Measurements from ENCODE around the gene PRM1. TPM values are rescaled to one million over a fixed set of nuclear protein-coding genes. Genes with fewer than 3 reads are reported as not detected.
A peak's percentile ranks its signal among the peaks of the same experiment; 100 is the strongest.

The PRM1 gene
- total and polyA plus RNA-seq, 2 of the 13 experiments (the other 11 are each of a cell fraction or from before 2014, with no cell fraction given) = not detected

DNA sequence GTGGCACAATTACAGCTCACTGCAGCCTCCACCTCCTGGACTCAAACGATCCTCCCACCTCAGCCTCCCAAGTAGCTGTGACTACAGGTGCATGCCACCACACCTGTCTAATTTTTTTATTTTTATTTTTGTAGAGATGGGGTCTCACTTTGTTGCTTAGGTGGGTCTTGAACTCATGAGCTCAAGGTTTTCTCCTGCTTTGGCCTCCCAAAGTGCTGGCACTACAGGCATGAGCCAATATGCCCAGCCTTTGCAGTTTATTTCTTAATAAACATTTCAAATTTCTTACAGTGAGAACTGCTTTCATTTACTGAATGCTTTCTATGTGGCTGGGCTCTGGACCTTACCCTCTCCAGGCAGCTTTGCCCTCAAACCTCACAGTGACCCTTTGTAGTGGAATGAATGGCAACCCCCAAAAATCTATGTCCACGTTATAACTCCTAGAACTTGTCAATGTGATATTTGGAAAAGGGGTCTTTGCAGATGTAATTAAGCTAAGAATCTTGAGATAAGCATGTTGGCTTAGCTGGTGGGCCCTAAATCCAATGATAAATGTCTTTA is 10.4 kb downstream of the PRM1 start (continued):
- TF ChIP-seq TEF (CRISPR knock-in tag; IDR thresholded peaks at IDR 0.05) = no peak
- TF ChIP-seq ATAD3A (CRISPR knock-in tag; IDR thresholded peaks at IDR 0.05) = no peak
- no peak for TF ChIP-seq AKAP8 (CRISPR knock-in tag; IDR thresholded peaks at IDR 0.05)
- TF ChIP-seq, protein P1, sequence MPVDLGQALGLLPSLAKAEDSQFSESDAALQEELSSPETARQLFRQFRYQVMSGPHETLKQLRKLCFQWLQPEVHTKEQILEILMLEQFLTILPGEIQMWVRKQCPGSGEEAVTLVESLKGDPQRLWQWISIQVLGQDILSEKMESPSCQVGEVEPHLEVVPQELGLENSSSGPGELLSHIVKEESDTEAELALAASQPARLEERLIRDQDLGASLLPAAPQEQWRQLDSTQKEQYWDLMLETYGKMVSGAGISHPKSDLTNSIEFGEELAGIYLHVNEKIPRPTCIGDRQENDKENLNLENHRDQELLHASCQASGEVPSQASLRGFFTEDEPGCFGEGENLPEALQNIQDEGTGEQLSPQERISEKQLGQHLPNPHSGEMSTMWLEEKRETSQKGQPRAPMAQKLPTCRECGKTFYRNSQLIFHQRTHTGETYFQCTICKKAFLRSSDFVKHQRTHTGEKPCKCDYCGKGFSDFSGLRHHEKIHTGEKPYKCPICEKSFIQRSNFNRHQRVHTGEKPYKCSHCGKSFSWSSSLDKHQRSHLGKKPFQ (CRISPR knock-in tag; IDR thresholded peaks at IDR 0.05; ENCODE audit: insufficient replicate concordance) = no peak
- peak; percentile 10 for TF ChIP-seq XRCC5 (optimal IDR thresholded peaks at IDR 0.05; ENCODE audit: low read length)
- no peak for TF ChIP-seq ZBTB44 (CRISPR knock-in tag; IDR thresholded peaks at IDR 0.05)
- no peak for TF ChIP-seq RAD21 (CRISPR knock-in tag; IDR thresholded peaks at IDR 0.05)
- TF ChIP-seq ZNF629 (CRISPR knock-in tag; conservative IDR thresholded peaks at IDR 0.05) = no peak
- no peak for TF ChIP-seq CBX5 (CRISPR knock-in tag; IDR thresholded peaks at IDR 0.05; ENCODE audit: borderline replicate concordance)
- no peak for TF ChIP-seq TCF7 (IDR thresholded peaks at IDR 0.05; ENCODE audit: low read depth)
- no peak for TF ChIP-seq POLR2A (IDR thresholded peaks at IDR 0.05; ENCODE audit: insufficient read depth in 1 of 2, low read depth in 2 of 2, low read length in 2 of 2)
- no peak for TF ChIP-seq MTA1 (CRISPR knock-in tag; IDR thresholded peaks at IDR 0.05; ENCODE audit: borderline replicate concordance)
- no peak for TF ChIP-seq ZNF569 (CRISPR knock-in tag; IDR thresholded peaks at IDR 0.05; ENCODE audit: borderline replicate concordance)
- no peak for TF ChIP-seq ZNF441 (CRISPR knock-in tag; IDR thresholded peaks at IDR 0.05; ENCODE audit: borderline replicate concordance)
- TF ChIP-seq, protein P2, sequence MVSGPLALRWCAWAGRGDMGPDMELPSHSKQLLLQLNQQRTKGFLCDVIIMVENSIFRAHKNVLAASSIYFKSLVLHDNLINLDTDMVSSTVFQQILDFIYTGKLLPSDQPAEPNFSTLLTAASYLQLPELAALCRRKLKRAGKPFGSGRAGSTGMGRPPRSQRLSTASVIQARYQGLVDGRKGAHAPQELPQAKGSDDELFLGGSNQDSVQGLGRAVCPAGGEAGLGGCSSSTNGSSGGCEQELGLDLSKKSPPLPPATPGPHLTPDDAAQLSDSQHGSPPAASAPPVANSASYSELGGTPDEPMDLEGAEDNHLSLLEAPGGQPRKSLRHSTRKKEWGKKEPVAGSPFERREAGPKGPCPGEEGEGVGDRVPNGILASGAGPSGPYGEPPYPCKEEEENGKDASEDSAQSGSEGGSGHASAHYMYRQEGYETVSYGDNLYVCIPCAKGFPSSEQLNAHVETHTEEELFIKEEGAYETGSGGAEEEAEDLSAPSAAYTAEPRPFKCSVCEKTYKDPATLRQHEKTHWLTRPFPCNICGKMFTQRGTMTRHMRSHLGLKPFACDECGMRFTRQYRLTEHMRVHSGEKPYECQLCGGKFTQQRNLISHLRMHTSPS (CRISPR knock-in tag; IDR thresholded peaks at IDR 0.05; ENCODE audit: low read depth) = no peak
- TF ChIP-seq RELA (CRISPR knock-in tag; IDR thresholded peaks at IDR 0.05) = no peak
- no peak for TF ChIP-seq ATF1 (CRISPR knock-in tag; IDR thresholded peaks at IDR 0.05)
- no peak for TF ChIP-seq ZFAT (CRISPR knock-in tag; conservative IDR thresholded peaks at IDR 0.05)
- TF ChIP-seq BHLHE40 (IDR thresholded peaks at IDR 0.05; ENCODE audit: low read length) = no peak
- no peak for TF ChIP-seq PHF5A (CRISPR knock-in tag; IDR thresholded peaks at IDR 0.05; ENCODE audit: low read depth, unreplicated experiment)
- no peak for TF ChIP-seq ZBTB42 (CRISPR knock-in tag; IDR thresholded peaks at IDR 0.05)
- TF ChIP-seq ADNP (CRISPR knock-in tag; IDR thresholded peaks at IDR 0.05) = peak; percentile 74; the same call in 1 of the 2 replicates
- no peak for TF ChIP-seq ZNF670 (CRISPR knock-in tag; IDR thresholded peaks at IDR 0.05; ENCODE audit: borderline replicate concordance)
- TF ChIP-seq TBL1XR1 (IDR thresholded peaks at IDR 0.05; ENCODE audit: borderline replicate concordance, low read length, partially characterized antibody) = no peak
- TF ChIP-seq ZNF660 (CRISPR knock-in tag; IDR thresholded peaks at IDR 0.05; ENCODE audit: borderline replicate concordance, low read depth) = no peak
- TF ChIP-seq GTF3A (CRISPR knock-in tag; conservative IDR thresholded peaks at IDR 0.05) = no peak
